ENCODE data around the gene NOTO. TPM values are rescaled to one million over a fixed set of nuclear protein-coding genes. Genes with fewer than 3 reads are reported as not detected.

Gene NOTO
- total RNA-seq, 1 donor from 2014 or later: not detected

DNA sequence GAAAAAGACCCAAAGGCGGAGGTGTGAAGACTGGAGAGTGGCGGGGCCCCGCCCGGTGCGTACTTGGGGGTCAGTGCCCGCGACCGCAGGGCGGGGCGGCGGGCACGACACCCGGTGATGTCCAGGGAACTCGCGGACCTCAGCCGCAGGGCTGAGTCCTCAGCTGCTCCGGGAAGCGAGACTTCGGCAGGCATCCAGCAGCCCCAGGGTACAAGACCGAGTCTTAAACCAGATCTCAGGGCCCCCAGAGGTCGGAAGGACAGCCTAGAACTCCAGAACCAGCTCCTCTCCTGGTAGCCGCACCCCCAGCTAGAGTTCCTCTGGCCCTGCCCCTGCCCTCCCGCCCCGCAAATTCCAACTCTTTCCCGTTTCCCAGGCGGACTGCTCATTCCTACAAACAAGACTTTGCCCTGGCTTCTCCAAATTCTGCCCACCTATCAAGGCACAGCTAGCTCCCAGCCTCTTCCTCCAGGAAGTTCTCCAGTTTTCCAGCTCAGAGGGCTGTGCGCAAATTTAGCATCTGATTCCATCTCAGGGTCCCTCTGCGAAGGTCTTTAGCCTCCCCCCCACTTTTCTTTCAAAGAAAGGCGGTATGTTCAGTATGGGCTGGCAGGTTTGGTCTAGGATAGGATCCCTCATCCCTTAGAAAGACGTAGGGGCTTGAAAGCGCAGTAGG, 26.0 kb upstream of the NOTO start:
- no peak for FAIRE-seq
- H3K9me3 Mint-ChIP-seq (ENCODE audit: unreplicated experiment): peaks cover 2% of the 10 kb centered on the region
- peak overlapping the region; percentile 66 for H3K4me3 ChIP-seq (ENCODE audit: insufficient read depth, low read depth, low read length)

DNA sequence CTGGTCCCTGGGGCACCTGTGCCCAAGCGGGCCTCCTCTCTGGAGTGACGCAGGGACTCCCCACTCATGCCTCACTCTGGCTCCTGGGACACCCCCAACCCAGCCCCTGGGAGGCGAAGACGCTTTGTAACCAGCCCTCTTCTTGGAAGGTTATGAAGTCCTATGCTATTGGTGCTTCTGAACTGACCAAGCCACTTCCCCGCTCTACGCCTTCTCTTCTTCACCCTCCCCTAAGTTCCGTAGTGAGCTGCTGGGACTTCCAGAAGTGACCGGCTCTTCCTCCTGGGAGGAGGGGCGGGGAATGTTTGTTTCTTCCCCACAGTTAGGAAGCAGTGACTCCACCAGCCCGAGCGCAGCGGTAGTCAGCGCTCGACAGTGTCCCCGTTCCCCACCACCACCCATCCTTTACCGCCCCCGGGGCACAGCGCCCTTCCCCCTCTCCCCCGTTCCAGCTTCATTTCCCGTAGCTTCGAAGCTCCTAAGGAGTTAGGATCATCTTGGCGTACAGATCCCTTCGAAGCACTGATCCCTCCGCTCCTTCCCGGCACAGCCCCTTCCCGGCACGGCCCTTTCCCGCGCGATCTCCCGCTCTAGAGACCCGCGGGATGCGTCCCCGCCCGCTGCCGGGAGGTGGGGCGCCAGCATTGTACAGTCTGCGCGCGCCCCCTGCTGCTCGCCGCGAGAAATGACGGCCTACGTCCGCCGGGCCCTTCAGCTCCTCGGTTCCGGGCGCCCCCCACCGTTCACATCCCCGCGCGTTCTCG, 25.3 kb upstream of the NOTO start:
- Mint-ChIP-seq H3K4me1 (ENCODE audit: low read depth, unreplicated experiment) (peaks cover 10% of the 10 kb centered on the region), H3K27ac (ENCODE audit: unreplicated experiment) (peak overlapping the region; percentile 69), H3K36me3 (ENCODE audit: low read depth, unreplicated experiment) (peaks cover 2% of the 10 kb centered on the region), H3K9me3 (ENCODE audit: unreplicated experiment) (peaks cover 2% of the 10 kb centered on the region), H3K27me3 (ENCODE audit: low read depth, unreplicated experiment) (peaks cover 66% of the 10 kb centered on the region), H3K4me3 (ENCODE audit: unreplicated experiment) (peak overlapping the region; percentile 88)
- Histone ChIP-seq H3K27me3 (ENCODE audit: insufficient read depth, low read length) (peaks cover 43% of the 10 kb centered on the region), H3K4me1 (ENCODE audit: insufficient read depth, low read length) (peaks cover 15% of the 10 kb centered on the region), H3K27ac (ENCODE audit: low read depth, low read length) (no peak overlapping the region), H3K36me3 (ENCODE audit: insufficient read depth, low read length) (no peaks in the 10 kb centered on the region), H4K20me1 (ENCODE audit: insufficient read depth, low read length) (peaks cover 5% of the 10 kb centered on the region), H3K4me2 (ENCODE audit: low read length) (peak overlapping the region; percentile 98), H3K4me3 (ENCODE audit: insufficient read depth, low read depth, low read length) (peak overlapping the region; percentile 66), H3K79me2 (ENCODE audit: insufficient read depth, low read length) (no peaks in the 10 kb centered on the region), H3K9me3 (ENCODE audit: insufficient read depth, low read depth, low read length) (no peaks in the 10 kb centered on the region), H2AFZ (ENCODE audit: low read depth, low read length) (peak overlapping the region; percentile 97), H3K9ac (ENCODE audit: low read length) (peak overlapping the region; percentile 66)
- DNase-seq (ENCODE audit: low read depth) (peak; percentile 47), FAIRE-seq (no peak)
- no peak for TF ChIP-seq EZH2 (IDR thresholded peaks at IDR 0.05; ENCODE audit: insufficient read depth, low read length)
- TF ChIP-seq, protein P1, sequence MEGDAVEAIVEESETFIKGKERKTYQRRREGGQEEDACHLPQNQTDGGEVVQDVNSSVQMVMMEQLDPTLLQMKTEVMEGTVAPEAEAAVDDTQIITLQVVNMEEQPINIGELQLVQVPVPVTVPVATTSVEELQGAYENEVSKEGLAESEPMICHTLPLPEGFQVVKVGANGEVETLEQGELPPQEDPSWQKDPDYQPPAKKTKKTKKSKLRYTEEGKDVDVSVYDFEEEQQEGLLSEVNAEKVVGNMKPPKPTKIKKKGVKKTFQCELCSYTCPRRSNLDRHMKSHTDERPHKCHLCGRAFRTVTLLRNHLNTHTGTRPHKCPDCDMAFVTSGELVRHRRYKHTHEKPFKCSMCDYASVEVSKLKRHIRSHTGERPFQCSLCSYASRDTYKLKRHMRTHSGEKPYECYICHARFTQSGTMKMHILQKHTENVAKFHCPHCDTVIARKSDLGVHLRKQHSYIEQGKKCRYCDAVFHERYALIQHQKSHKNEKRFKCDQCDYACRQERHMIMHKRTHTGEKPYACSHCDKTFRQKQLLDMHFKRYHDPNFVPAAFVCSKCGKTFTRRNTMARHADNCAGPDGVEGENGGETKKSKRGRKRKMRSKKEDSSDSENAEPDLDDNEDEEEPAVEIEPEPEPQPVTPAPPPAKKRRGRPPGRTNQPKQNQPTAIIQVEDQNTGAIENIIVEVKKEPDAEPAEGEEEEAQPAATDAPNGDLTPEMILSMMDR (IDR thresholded peaks at IDR 0.05; ENCODE audit: insufficient read depth, low read depth, low read length): peak; percentile 52

More for the DNA sequence above, 26.0 kb upstream of the NOTO start:
- Mint-ChIP-seq H3K4me3 (ENCODE audit: unreplicated experiment) (peak overlapping the region; percentile 88), H3K4me1 (ENCODE audit: low read depth, unreplicated experiment) (peaks cover 10% of the 10 kb centered on the region), H3K27ac (ENCODE audit: unreplicated experiment) (peak overlapping the region; percentile 67), H3K36me3 (ENCODE audit: low read depth, unreplicated experiment) (peaks cover 2% of the 10 kb centered on the region), H3K27me3 (ENCODE audit: low read depth, unreplicated experiment) (peaks cover 68% of the 10 kb centered on the region)
- Histone ChIP-seq H3K79me2 (ENCODE audit: insufficient read depth, low read length) (no peaks in the 10 kb centered on the region), H4K20me1 (ENCODE audit: insufficient read depth, low read length) (peaks cover 5% of the 10 kb centered on the region), H3K27ac (ENCODE audit: low read depth, low read length) (no peak overlapping the region), H3K27me3 (ENCODE audit: insufficient read depth, low read length) (peaks cover 43% of the 10 kb centered on the region), H2AFZ (ENCODE audit: low read depth, low read length) (peak overlapping the region; percentile 97), H3K36me3 (ENCODE audit: insufficient read depth, low read length) (no peaks in the 10 kb centered on the region), H3K9ac (ENCODE audit: low read length) (peak overlapping the region; percentile 22), H3K9me3 (ENCODE audit: insufficient read depth, low read depth, low read length) (no peaks in the 10 kb centered on the region), H3K4me1 (ENCODE audit: insufficient read depth, low read length) (peaks cover 15% of the 10 kb centered on the region), H3K4me2 (ENCODE audit: low read length) (peak overlapping the region; percentile 98)
- no peak for DNase-seq (ENCODE audit: low read depth)
- no peak for TF ChIP-seq EZH2 (IDR thresholded peaks at IDR 0.05; ENCODE audit: insufficient read depth, low read length)
- TF ChIP-seq, protein P1 (IDR thresholded peaks at IDR 0.05; ENCODE audit: insufficient read depth, low read depth, low read length): no peak
